C4-2B (cell line): ENCODE data around the gene ILF2.

Experiments used
- CTCF ChIP-seq: fragments of 450-650 bp; conservative IDR thresholded peaks from 2 replicates; pipeline ENCODE4 v1.5.1; 2017; ENCODE audit warnings: mild to moderate bottlenecking
- ZFX ChIP-seq: fragments of 450-650 bp; IDR thresholded peaks from 2 replicates; pipeline ENCODE4 v1.6.1; 2017

- TF ChIP-seq CTCF (no peak), ZFX (peak; percentile 53; the same call in 1 of the 2 replicates)
Observed at GRCh38 chr1:153670257-153670858, 435 bp downstream of the ILF2 start.
